ENCODE results near the gene SUSD2.

- TF ChIP-seq, protein P1, sequence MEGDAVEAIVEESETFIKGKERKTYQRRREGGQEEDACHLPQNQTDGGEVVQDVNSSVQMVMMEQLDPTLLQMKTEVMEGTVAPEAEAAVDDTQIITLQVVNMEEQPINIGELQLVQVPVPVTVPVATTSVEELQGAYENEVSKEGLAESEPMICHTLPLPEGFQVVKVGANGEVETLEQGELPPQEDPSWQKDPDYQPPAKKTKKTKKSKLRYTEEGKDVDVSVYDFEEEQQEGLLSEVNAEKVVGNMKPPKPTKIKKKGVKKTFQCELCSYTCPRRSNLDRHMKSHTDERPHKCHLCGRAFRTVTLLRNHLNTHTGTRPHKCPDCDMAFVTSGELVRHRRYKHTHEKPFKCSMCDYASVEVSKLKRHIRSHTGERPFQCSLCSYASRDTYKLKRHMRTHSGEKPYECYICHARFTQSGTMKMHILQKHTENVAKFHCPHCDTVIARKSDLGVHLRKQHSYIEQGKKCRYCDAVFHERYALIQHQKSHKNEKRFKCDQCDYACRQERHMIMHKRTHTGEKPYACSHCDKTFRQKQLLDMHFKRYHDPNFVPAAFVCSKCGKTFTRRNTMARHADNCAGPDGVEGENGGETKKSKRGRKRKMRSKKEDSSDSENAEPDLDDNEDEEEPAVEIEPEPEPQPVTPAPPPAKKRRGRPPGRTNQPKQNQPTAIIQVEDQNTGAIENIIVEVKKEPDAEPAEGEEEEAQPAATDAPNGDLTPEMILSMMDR (IDR thresholded peaks at IDR 0.05; ENCODE audit: low read depth, low read length), result no peak
- no peak for TF ChIP-seq EZH2phosphoT487 (IDR thresholded peaks at IDR 0.05; ENCODE audit: low read depth)
These were observed 4.4 kb downstream of the SUSD2 start for GRCh38 chr22:24185501-24186351.
